Activated naive CD4-positive, alpha-beta T cell treated with anti-CD3 and anti-CD28 coated beads, Interleukin-2, amount 10 ng/mL, durations not matched to agents 7 days and 5 days (primary cell): ENCODE data around the gene GRAMD4.
A peak's percentile ranks its signal among the peaks of the same experiment; 100 is the strongest.

Experiments
- CTCF ChIA-PET: fragments of 350-600 bp; sonication (Branson Sonifier 250); formaldehyde crosslinking; loops from one replicate; lab custom pipeline; 2021; ENCODE audit warnings: antibody characterized with exemption; lab: Charles Lee
- DNase-seq: peaks from one replicate; pipeline ENCODE4 v3.0.0-alpha.2; 2020
- H3K27ac Mint-ChIP-seq: one replicate; pipeline ENCODE4 v1.8.0; 2021; ENCODE audit warnings: mild to moderate bottlenecking, moderate library complexity, mixed read lengths
- H3K27me3 Mint-ChIP-seq: one replicate; pipeline ENCODE4 v1.8.0; 2021; ENCODE audit warnings: mild to moderate bottlenecking, mixed read lengths
- H3K36me3 Mint-ChIP-seq: one replicate; pipeline ENCODE4 v1.8.0; 2021; ENCODE audit warnings: mixed read lengths
- H3K4me1 Mint-ChIP-seq: one replicate; pipeline ENCODE4 v1.8.0; 2021; ENCODE audit warnings: mixed read lengths
- H3K4me3 Mint-ChIP-seq: one replicate; pipeline ENCODE4 v1.8.0; 2021; ENCODE audit warnings: mild to moderate bottlenecking, moderate library complexity, mixed read lengths
- H3K9me3 Mint-ChIP-seq: one replicate; pipeline ENCODE4 v1.8.0; 2021; ENCODE audit warnings: mixed read lengths

Gene GRAMD4

DNA sequence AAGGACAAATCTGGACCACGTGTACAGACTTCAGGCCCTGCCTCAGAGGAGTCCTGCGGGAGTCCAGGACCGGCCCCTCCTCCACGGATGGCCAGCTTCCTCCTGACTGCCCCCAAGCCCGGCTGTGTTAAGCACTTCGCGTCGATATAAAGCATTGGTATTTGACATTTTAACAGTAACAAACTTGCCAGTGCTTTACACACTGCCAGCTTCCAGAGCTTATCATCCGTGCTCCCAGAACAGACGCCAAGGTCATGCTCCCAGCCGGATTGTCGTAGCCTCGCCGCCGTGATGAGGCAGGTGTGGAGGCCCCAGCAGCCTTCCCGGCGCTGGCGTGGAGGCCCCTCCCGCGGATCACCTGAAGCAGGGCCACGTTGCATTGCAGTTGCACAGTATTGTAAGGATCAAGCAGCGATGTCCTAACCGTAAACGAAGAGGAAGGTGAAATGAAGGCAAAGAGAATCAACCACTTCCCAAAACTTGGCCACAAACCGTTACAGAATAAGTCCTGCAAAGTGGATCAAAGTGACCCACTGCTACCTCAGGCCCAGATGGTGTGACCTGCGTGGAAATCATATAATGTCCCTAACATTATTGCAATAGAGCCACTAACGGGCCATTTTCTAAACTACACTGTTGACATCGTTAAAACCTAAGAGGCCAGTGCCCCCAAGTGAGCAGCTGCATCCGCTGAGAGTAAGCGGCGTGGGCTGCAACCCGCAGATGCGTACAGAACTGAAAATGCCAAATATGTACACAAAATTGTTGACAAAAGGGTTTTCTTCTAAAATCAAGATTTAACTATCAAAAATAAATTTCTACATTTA is 66.2 kb downstream of the GRAMD4 start:
- Mint-ChIP-seq H3K27me3 (no peaks in the 10 kb centered on the region), H3K9me3 (no peaks in the 10 kb centered on the region), H3K36me3 (peaks cover 48% of the 10 kb centered on the region), H3K27ac (peak overlapping the region; percentile 74), H3K4me1 (peaks cover 33% of the 10 kb centered on the region), H3K4me3 (no peak overlapping the region)
- CTCF ChIA-PET, result interaction anchor here (1.5 kb wide), 1 partner anchor 123 kb away, joined by 9 read pairs; no protein-coding TSS in a partner anchor
- DNase-seq, result no peak

GRCh38 chr22:46687048-46687444 is 66.9 kb downstream of the GRAMD4 start:
- Mint-ChIP-seq H3K9me3 (no peaks in the 10 kb centered on the region), H3K4me3 (no peak overlapping the region), H3K27me3 (no peaks in the 10 kb centered on the region), H3K4me1 (peaks cover 33% of the 10 kb centered on the region), H3K27ac (no peak overlapping the region), H3K36me3 (peaks cover 53% of the 10 kb centered on the region)
- CTCF ChIA-PET, result interaction anchor here (1.5 kb wide), 1 partner anchor 124 kb away, joined by 9 read pairs; no protein-coding TSS in a partner anchor
- DNase-seq, result no peak

DNA sequence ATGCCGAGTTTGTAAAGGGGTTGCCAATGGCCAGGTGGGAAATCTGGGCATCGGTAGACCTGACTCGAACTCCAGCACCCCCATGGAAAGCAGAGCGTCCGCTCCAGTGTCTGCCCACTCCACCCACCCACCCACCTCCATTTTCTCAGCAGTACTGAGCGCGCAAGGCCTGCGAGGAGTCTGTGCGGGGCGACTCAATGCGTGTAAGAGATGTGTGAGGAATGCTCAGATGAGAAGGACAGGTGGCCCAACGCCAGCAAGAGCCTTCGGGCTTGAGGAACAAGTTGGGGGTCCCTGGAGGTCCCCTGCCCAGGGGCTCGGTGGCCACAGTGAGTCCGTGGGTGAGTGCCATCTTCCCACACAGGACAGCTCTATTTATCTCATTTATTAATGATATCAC is 67.3 kb downstream of the GRAMD4 start:
- H3K36me3 Mint-ChIP-seq, result peaks cover 51% of the 10 kb centered on the region
- no peaks in the 10 kb centered on the region for H3K27me3 Mint-ChIP-seq
- peaks cover 33% of the 10 kb centered on the region for H3K4me1 Mint-ChIP-seq
- no peaks in the 10 kb centered on the region for H3K9me3 Mint-ChIP-seq
- no peak overlapping the region for H3K4me3 Mint-ChIP-seq
- no peak for DNase-seq
- H3K27ac Mint-ChIP-seq, result no peak overlapping the region
- CTCF ChIA-PET, result interaction anchor here (1.5 kb wide), 1 partner anchor 124 kb away, joined by 9 read pairs; no protein-coding TSS in a partner anchor

- peaks cover 33% of the 10 kb centered on the region for H3K4me1 Mint-ChIP-seq
- peaks cover 54% of the 10 kb centered on the region for H3K36me3 Mint-ChIP-seq
- no peak for DNase-seq
- H3K27ac Mint-ChIP-seq, result no peak overlapping the region
- no peaks in the 10 kb centered on the region for H3K9me3 Mint-ChIP-seq
- no peaks in the 10 kb centered on the region for H3K27me3 Mint-ChIP-seq
- no peak overlapping the region for H3K4me3 Mint-ChIP-seq
- CTCF ChIA-PET, result interaction anchor here (1.3 kb wide), 1 partner anchor 125 kb away, joined by 4 read pairs; no protein-coding TSS in a partner anchor
Measured at GRCh38 chr22:46688949-46689348, 68.8 kb downstream of the GRAMD4 start.

DNA sequence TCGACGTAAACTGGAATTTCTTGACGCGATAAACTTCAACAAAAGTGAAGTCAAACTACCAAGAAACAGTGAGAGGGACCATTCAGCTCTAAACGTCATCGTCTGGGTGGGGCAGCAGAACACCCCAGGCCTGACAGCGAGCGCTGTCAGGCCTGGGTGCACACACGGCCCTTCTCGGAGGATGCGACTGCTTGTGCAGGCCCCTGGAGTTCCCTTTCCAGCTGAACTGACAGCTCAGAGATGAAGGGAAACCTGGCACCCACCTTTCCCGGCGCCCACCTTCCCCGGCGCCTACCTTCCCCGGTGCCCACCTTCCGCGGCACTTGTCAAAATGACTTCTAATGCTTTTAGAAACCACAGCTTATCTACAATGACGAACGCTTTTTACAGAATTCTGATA is 70.0 kb downstream of the GRAMD4 start:
- Mint-ChIP-seq H3K4me1 (peaks cover 22% of the 10 kb centered on the region), H3K9me3 (no peaks in the 10 kb centered on the region), H3K4me3 (no peak overlapping the region), H3K36me3 (peaks cover 52% of the 10 kb centered on the region), H3K27me3 (no peaks in the 10 kb centered on the region), H3K27ac (no peak overlapping the region)
- CTCF ChIA-PET, result no interaction called here
- no peak for DNase-seq

DNA sequence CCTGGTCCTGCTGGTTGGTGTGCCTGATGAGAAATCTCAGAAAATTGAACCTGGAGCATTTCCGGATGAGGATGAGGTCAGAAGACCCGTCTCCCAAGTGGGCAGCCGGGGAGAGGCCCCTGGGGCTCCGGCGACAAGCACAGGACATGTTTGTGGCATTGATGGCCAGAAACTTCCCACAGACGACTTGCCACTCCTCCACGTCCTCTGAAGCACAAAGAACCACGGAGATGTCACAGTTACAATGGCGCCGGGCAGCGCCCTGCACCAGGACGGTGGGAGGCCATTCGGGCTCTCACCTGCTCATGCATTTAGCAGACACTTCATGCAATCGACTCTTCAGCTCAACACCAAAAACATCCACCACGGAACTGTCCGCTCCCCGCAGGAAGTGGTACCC is 71.4 kb downstream of the GRAMD4 start:
- H3K27me3 Mint-ChIP-seq, result no peaks in the 10 kb centered on the region
- H3K9me3 Mint-ChIP-seq, result no peaks in the 10 kb centered on the region
- DNase-seq, result no peak
- peaks cover 42% of the 10 kb centered on the region for H3K36me3 Mint-ChIP-seq
- H3K4me1 Mint-ChIP-seq, result peaks cover 8% of the 10 kb centered on the region
- no peak overlapping the region for H3K27ac Mint-ChIP-seq
- CTCF ChIA-PET, result no interaction called here
- no peak overlapping the region for H3K4me3 Mint-ChIP-seq

GRCh38 chr22:46693634-46694415 is 73.6 kb downstream of the GRAMD4 start:
- CTCF ChIA-PET, result no interaction called here
- H3K36me3 Mint-ChIP-seq, result peaks cover 46% of the 10 kb centered on the region
- peak overlapping the region; percentile 47 for H3K27ac Mint-ChIP-seq
- no peak for DNase-seq
- no peaks in the 10 kb centered on the region for H3K27me3 Mint-ChIP-seq
- H3K4me1 Mint-ChIP-seq, result peaks cover 3% of the 10 kb centered on the region
- H3K9me3 Mint-ChIP-seq, result no peaks in the 10 kb centered on the region
- no peak overlapping the region for H3K4me3 Mint-ChIP-seq

GRCh38 chr22:46694416-46695170 is 74.4 kb downstream of the GRAMD4 start:
- CTCF ChIA-PET, result no interaction called here
- H3K27me3 Mint-ChIP-seq, result no peaks in the 10 kb centered on the region
- H3K36me3 Mint-ChIP-seq, result peaks cover 48% of the 10 kb centered on the region
- no peak overlapping the region for H3K27ac Mint-ChIP-seq
- DNase-seq, result no peak
- no peak overlapping the region for H3K4me3 Mint-ChIP-seq
- H3K9me3 Mint-ChIP-seq, result no peaks in the 10 kb centered on the region
- no peaks in the 10 kb centered on the region for H3K4me1 Mint-ChIP-seq

GRCh38 chr22:46695346-46696228 is 75.4 kb downstream of the GRAMD4 start:
- no peaks in the 10 kb centered on the region for H3K9me3 Mint-ChIP-seq
- CTCF ChIA-PET, result no interaction called here
- no peak overlapping the region for H3K27ac Mint-ChIP-seq
- H3K4me1 Mint-ChIP-seq, result no peaks in the 10 kb centered on the region
- H3K4me3 Mint-ChIP-seq, result no peak overlapping the region
- no peaks in the 10 kb centered on the region for H3K27me3 Mint-ChIP-seq
- no peak for DNase-seq
- H3K36me3 Mint-ChIP-seq, result peaks cover 49% of the 10 kb centered on the region

- H3K36me3 Mint-ChIP-seq, result peaks cover 47% of the 10 kb centered on the region
- CTCF ChIA-PET, result no interaction called here
Measured at GRCh38 chr22:46696229-46696518, 76.0 kb downstream of the GRAMD4 start.

GRCh38 chr22:46696614-46697013 is 76.4 kb downstream of the GRAMD4 start:
- no peak overlapping the region for H3K4me3 Mint-ChIP-seq
- CTCF ChIA-PET, result no interaction called here
- no peaks in the 10 kb centered on the region for H3K9me3 Mint-ChIP-seq
- H3K36me3 Mint-ChIP-seq, result peaks cover 45% of the 10 kb centered on the region
- H3K27me3 Mint-ChIP-seq, result no peaks in the 10 kb centered on the region
- no peaks in the 10 kb centered on the region for H3K4me1 Mint-ChIP-seq
- H3K27ac Mint-ChIP-seq, result no peak overlapping the region
- DNase-seq, result no peak

More at GRCh38 chr22:46696229-46696518, 76.0 kb downstream of the GRAMD4 start:
- H3K27me3 Mint-ChIP-seq, result no peaks in the 10 kb centered on the region
- H3K27ac Mint-ChIP-seq, result no peak overlapping the region
- no peak for DNase-seq
- no peaks in the 10 kb centered on the region for H3K4me1 Mint-ChIP-seq
- no peak overlapping the region for H3K4me3 Mint-ChIP-seq
- H3K9me3 Mint-ChIP-seq, result no peaks in the 10 kb centered on the region

DNA sequence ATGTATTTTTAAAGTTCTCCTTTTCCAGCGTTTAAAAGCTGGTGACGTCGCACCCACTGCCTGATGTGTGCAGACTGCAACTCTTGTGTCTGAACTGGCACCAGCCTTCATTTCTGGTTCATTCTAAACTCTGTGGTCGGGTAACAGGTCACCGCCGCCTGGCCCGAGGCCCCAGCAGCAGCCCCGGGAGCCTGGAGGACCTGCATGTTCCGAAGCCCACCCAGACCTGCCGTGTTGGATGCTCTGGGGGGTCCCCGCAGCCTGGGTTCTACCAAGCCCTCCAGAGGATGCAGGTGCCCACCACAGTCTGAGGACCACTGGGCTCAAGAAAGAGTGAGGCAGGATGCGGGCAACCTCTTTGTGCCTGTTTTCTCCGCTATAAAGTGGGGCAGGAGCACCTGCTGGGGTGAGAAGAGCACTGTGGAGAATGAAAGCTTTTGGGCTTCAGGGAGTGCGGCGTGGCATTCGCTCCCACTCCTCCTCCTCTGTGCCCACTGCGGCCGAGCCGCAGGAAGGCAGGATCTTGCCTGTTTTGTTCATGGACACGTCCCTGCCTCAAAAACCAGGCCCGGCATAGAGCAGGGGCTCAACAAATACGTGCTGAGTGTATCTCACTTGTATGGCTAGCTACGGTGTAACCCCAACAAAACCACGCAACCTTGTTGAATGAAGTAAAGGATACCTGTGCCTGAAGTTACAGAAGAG is 77.8 kb downstream of the GRAMD4 start:
- peak overlapping the region; percentile 15 for H3K27ac Mint-ChIP-seq
- CTCF ChIA-PET, result no interaction called here
- no peak for DNase-seq
- H3K9me3 Mint-ChIP-seq, result no peaks in the 10 kb centered on the region
- H3K36me3 Mint-ChIP-seq, result peaks cover 47% of the 10 kb centered on the region
- no peaks in the 10 kb centered on the region for H3K27me3 Mint-ChIP-seq
- no peaks in the 10 kb centered on the region for H3K4me1 Mint-ChIP-seq
- no peak overlapping the region for H3K4me3 Mint-ChIP-seq

DNA sequence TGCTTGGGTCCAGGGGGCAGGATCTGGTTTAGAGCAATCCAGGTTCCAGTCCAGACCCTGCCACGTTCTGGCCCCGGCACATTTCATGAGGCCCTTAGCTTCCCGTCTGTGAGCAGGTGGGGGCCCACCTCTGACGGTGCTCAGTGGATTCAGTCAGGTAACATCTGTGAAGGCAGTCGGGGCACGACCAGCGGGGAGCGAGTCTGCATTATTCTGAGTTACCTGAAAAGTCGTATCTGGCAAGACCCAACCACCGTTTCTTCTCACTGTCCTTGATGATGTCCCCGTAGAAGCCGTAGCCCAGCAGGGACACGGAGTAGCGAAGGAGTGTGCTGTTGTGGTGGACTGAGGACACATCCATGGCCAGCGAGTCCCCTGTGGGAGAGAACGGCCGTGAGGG is 78.9 kb downstream of the GRAMD4 start:
- Mint-ChIP-seq H3K36me3 (peaks cover 53% of the 10 kb centered on the region), H3K4me1 (no peaks in the 10 kb centered on the region), H3K27ac (no peak overlapping the region), H3K27me3 (no peaks in the 10 kb centered on the region), H3K4me3 (no peak overlapping the region), H3K9me3 (no peaks in the 10 kb centered on the region)
- CTCF ChIA-PET, result no interaction called here
- no peak for DNase-seq
